ENCODE data around the gene NEUROD2.

- no peak for TF ChIP-seq CTCF (conservative IDR thresholded peaks at IDR 0.05)
- no peak for TF ChIP-seq ZFX (IDR thresholded peaks at IDR 0.05)
These were observed 31.3 kb upstream of the NEUROD2 start for GRCh38 chr17:39639043-39639442.
